ENCODE measurements around the gene RNF150.
A peak's percentile ranks its signal among the peaks of the same experiment; 100 is the strongest.

Gene RNF150

GRCh38 chr4:140976768-140977167 is 156.5 kb downstream of the RNF150 start:
- no peak for DNase-seq (ENCODE audit: low read depth)

- DNase-seq (ENCODE audit: low read depth), result no peak
Observed at GRCh38 chr4:140971077-140971792, 162.0 kb downstream of the RNF150 start.

GRCh38 chr4:140969296-140969695 is 164.0 kb downstream of the RNF150 start:
- DNase-seq (ENCODE audit: low read depth), result no peak

DNA sequence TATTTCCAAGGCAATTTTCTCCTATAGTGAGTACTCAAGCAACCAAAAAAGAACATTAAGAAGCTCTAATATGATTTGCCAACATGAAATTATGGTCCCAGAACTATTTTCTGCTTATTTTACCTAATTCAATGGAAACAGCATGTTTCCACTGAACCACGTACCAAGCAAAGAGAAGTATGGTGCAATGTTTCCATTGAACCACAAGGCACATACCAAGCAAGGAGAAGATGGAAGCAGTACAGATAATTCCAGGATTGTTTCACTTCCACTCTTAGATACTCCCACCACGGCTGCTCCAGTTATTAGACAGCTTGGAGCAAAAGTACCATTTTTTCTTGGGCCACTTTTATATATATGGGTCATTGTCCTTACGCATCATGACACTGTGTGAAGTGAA is 164.9 kb downstream of the RNF150 start:
- no peak for DNase-seq (ENCODE audit: low read depth)

- no peak for DNase-seq (ENCODE audit: low read depth)
Observed at GRCh38 chr4:140963883-140964282, 169.4 kb downstream of the RNF150 start.

GRCh38 chr4:140955641-140956040 is 177.6 kb downstream of the RNF150 start:
- no peak for DNase-seq (ENCODE audit: low read depth)

DNA sequence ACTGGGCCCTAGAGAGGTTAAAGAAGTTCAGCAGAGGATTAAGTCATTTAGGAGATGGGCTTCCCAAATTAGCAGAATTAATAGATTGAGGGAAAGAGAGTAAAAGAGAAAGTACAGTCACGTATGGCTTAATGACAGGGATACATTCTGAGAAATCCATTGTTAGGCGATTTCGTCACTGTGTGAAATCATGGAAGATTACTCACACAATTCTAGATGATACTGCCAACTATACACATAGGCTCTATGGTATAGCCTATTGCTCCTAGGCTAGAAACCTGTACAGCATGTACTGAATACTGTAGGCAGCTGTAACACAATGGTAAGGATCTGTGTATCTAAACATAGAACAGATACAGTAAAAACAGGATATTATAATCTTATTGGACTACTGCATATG is 180.6 kb downstream of the RNF150 start:
- no peak for DNase-seq (ENCODE audit: low read depth)

DNA sequence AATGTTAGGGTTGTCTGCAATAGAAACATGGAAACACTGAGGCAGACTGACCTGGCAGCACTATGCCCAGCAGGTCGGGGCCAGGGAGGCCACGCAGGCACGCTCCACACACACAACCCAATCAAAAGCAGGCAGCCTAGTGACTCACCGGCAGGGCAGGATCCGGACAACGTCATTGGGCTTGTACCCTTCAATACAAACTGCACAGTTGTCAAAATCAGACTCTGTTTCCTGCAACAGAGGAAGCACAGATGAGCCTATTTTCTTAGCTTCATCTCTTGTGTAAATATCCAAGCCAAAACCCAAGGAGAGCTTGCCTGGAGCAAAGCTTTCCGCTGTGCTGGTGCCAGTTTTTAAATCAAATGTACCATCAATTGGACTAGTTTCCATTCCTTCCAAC is 185.8 kb downstream of the RNF150 start:
- no peak for DNase-seq (ENCODE audit: low read depth)

DNA sequence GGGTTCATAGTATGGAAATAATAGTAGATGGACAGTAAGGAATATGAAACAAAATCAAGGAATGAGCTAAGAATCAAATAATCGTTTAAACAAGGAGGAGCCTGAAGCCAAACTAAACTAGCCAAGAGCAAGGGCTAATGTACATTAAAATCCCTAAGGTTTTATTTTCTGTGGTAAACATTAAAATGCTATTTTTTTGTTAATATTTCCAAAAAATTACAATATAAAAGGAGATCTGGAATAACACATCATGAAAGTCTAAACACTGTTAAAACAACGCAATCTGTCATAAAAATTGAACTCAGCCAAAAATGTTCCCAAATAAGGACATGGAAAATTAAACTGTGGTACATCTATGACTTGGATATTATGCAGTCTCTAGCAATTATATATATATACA is 188.2 kb downstream of the RNF150 start:
- DNase-seq (ENCODE audit: low read depth), result no peak

GRCh38 chr4:140944572-140944971 is 188.7 kb downstream of the RNF150 start:
- DNase-seq (ENCODE audit: low read depth), result no peak

DNA sequence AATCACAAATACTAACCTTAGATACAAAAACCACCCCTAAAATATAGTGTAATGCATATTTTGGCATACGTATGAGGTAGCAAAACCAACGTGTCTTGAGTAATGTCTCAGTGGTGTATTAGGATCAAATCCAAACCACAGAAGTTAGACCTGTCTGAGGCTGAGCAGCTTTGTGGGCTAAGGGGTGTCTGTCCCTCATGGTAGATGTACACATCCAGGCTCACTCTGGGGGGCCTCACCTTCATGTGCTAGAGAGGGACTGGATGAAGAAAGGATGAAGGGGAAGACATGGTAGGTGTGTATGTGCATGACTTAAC is 189.1 kb downstream of the RNF150 start:
- DNase-seq (ENCODE audit: low read depth), result peak; percentile 70

- DNase-seq (ENCODE audit: low read depth), result peak; percentile 72
Observed at GRCh38 chr4:140943486-140944198, 189.6 kb downstream of the RNF150 start.

- no peak for DNase-seq (ENCODE audit: low read depth)
Observed at GRCh38 chr4:140940589-140940988, 192.7 kb downstream of the RNF150 start.

DNA sequence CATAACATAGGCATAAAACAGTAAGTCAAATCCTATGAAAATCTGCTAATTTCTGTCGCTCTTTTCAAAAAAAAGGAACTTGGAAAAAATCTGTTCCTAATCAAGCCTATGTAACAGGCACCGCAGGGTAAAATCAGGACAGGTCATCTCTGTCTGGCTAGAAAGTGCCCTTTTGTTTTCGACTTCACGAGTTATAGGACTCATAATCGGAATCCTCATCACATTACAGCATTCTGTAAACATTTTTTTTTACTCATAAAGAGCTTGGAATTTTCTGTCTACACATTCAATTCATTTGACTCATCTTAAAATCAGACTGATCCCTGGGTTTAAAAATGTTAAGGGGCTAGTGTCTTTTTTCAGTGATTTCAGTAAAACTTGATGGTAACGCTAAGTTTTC is 195.4 kb downstream of the RNF150 start:
- DNase-seq (ENCODE audit: low read depth), result peak; percentile 70

GRCh38 chr4:140935254-140935653 is 198.0 kb downstream of the RNF150 start:
- no peak for DNase-seq (ENCODE audit: low read depth)

DNA sequence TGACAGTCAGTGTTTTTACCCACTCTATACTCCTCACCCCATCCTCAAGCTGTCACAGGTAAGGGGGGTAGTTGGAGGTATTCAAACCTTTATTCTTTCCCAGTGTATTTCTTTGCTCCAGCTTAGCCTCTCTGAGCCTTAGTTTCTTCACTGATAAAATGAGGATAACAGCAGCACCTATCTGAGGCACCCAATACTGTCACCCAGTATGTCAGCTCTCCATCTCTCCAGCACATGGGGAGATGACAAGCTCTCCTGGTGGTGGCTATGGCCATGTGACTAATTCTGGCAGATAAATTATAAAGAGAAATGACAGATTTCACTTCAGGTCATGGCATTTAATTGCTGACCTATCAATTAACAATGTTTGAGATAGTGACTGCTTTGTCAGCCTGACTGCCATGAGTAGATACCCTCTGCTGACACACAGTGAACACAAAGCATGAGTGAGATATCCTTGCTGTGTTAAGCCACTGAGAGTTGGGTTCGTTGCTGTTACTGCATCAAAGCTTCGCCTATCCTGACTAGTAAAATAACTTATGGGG is 200.7 kb downstream of the RNF150 start:
- DNase-seq (ENCODE audit: low read depth), result no peak

- DNase-seq (ENCODE audit: low read depth), result no peak
Observed at GRCh38 chr4:140931911-140932310, 201.4 kb downstream of the RNF150 start.

DNA sequence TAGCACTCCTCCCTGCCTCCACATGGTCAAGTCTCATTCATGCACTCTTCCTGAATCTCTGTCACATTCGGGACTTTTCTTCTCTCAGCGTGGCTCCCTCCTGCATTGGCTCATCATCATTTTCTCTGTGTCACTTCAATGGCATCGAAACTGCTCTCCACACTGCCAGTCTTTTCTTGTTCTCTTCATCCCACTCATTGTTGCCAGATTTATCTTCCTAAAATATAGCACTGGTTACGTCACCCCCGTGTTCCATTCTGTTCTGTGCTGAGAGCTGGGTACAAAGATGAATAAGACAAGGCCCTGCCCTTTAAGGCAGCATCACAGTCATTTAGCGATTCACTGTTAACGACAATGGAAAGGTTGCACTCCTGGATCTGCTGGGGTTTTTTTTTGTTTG is 202.7 kb downstream of the RNF150 start:
- no peak for DNase-seq (ENCODE audit: low read depth)

GRCh38 chr4:140930011-140930410 is 203.3 kb downstream of the RNF150 start:
- no peak for DNase-seq (ENCODE audit: low read depth)

DNA sequence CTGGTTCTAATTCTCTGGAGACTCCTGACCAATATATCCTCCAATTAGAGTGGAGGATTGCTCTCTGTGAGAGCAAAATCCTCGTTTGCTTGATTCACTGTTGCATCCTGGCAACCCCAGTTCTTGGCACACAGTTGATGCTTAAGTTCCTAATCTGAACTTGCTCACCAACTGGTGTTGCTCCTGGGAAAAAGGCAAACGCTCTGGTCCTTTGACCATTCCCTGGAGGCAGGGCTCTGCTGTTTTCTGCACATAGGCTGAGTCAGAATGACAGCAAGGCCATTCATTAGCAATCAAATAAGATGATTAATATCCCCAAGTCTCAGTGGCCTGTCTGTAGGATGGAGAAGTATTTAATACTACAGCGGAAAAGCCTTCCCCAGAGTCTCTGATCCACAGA is 204.4 kb downstream of the RNF150 start:
- no peak for DNase-seq (ENCODE audit: low read depth)

DNA sequence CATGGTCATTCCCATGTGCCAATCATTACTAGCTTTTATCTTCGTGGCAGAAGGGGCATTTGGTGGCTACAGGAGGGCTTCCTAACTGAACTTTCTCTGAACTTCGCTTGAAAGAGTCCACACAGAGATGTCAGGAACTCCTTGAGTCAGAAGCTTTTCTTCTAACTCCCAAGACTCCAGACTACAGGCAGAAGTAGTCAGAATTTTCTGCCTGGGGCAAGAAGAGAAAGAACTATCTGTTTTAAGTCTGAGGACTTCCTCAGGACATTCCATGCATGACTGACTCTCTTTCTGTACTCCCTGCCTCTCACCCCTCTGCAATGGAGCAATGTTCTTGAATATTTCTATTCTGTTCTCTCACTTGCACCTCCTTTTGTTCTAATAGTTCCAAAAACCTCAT is 206.6 kb downstream of the RNF150 start:
- no peak for DNase-seq (ENCODE audit: low read depth)

DNA sequence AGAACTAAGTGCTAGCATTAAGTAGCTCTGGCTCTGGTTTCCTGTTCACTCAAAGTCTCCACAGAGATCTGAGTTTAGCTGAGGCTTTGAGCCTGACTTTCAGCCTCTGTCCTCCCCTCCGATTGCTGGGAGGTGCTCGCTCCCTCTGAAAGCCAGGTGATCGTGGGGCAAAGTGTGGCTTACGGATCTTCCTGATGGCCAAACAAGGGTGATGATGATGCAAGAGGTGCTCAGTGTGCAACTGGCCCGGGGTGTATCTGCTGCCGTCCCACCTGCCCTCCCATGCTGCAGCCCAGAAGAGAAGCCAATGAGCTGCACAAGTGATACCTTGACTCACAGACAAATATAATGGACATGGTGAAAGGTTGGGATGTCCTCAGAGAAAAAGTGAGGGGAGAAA is 207.9 kb downstream of the RNF150 start:
- DNase-seq (ENCODE audit: low read depth), result no peak

DNA sequence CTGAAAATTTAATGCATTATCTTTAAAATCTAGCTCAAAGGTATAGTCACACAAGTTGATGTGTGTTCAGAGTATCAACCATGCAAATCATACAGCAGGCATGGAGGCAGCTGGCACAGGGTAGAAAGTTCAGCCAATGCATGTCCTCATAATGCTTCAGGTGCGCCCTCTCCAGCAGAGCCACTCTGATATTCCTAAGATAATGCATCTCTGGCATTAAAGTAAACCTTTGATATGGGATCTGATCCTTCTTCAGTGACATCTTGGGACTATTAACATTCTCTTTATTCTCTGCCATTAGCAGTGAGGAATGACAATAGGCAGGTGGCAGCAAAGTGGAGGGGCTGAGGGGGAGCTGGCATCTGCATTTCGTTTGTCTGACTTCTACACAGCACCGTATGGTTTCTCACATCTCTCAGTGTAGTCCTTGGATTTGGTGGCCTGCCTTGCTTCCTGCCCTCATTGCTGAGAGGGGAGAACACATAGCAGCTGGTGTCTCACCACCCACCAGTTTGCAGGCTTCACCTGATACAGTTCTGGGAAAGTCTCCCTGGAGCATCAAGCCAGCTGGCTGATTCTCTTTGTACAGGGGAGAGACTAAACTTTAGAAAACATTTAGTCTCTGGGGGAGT is 208.4 kb downstream of the RNF150 start:
- no peak for DNase-seq (ENCODE audit: low read depth)

All from non-pigmented ciliary epithelial cell (primary cell).